Parathyroid adenoma (tissue), 2 donors: ENCODE data around the gene SLC52A1.

Experiments used
- H2AFZ ChIP-seq: fragments of 300-600 bp; sonication (generic); one replicate; pipeline ENCODE4 v1.7.0; 2017; ENCODE audit warnings: antibody characterized with exemption, mild to moderate bottlenecking
- H3K27ac ChIP-seq: fragments of 300-600 bp; sonication (generic); one replicate; pipeline ENCODE4 v1.7.0; 2017
- H3K27me3 ChIP-seq: fragments of 300-600 bp; sonication (generic); one replicate; pipeline ENCODE4 v1.7.0; 2017; ENCODE audit warnings: low read length; ENCODE audit not compliant: control insufficient read depth, insufficient read depth
- H3K36me3 ChIP-seq: fragments of 300-600 bp; sonication (generic); one replicate; pipeline ENCODE4 v1.7.0; 2017; ENCODE audit warnings: low read length; ENCODE audit not compliant: control insufficient read depth, insufficient read depth
- H3K4me1 ChIP-seq: fragments of 300-600 bp; sonication (generic); one replicate; pipeline ENCODE4 v1.7.0; 2017; ENCODE audit warnings: control low read depth
- H3K4me2 ChIP-seq: fragments of 300-600 bp; sonication (generic); one replicate; pipeline ENCODE4 v1.7.0; 2017; ENCODE audit warnings: low read length
- H3K4me3 ChIP-seq: fragments of 300-600 bp; sonication (generic); one replicate; pipeline ENCODE4 v1.7.0; 2017; ENCODE audit warnings: low read depth, low read length
- H3K79me2 ChIP-seq: fragments of 300-600 bp; sonication (generic); one replicate; pipeline ENCODE4 v1.7.0; 2017; ENCODE audit warnings: control low read depth
- H3K9ac ChIP-seq: fragments of 300-600 bp; sonication (generic); one replicate; pipeline ENCODE4 v1.7.0; 2017; ENCODE audit warnings: mild to moderate bottlenecking
- H3K9me3 ChIP-seq: fragments of 300-600 bp; sonication (generic); one replicate; pipeline ENCODE4 v1.7.0; 2017; ENCODE audit warnings: low read length; ENCODE audit not compliant: control insufficient read depth
- TF ChIP-seq, protein P1 (sequence below): fragments of 300-600 bp; sonication (generic); IDR thresholded peaks from one replicate; pipeline ENCODE4 v1.7.0; 2017; ENCODE audit warnings: antibody characterized with exemption, mild to moderate bottlenecking
- donor health status: primary hyperparathyroidism.

Gene SLC52A1

DNA sequence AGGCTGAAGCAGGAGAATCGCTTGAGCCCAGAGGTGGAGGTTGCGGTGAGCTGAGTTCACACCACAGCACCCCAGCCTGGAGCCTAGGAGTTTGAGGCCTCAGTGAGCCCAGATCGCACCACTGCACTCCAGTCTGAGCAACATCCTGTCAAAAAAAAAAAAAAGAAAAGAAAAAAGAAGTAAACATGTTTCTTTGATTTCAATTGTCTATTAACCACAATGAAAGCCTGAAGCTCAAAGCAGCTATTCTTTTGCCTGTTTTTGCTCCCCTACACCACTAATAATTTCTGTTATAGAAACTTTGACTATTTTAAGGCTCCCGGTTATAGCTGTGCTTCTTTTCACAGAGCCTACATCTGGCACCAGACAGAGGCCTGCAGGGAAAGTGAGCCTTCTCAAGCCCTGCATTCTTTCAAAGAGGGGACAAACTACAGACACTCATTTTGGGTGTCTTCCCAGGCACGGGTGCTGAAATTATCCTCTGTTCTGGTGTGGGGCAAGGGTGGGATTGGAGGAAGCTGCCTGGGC, 14.2 kb upstream of the SLC52A1 start:
- TF ChIP-seq, protein P1, sequence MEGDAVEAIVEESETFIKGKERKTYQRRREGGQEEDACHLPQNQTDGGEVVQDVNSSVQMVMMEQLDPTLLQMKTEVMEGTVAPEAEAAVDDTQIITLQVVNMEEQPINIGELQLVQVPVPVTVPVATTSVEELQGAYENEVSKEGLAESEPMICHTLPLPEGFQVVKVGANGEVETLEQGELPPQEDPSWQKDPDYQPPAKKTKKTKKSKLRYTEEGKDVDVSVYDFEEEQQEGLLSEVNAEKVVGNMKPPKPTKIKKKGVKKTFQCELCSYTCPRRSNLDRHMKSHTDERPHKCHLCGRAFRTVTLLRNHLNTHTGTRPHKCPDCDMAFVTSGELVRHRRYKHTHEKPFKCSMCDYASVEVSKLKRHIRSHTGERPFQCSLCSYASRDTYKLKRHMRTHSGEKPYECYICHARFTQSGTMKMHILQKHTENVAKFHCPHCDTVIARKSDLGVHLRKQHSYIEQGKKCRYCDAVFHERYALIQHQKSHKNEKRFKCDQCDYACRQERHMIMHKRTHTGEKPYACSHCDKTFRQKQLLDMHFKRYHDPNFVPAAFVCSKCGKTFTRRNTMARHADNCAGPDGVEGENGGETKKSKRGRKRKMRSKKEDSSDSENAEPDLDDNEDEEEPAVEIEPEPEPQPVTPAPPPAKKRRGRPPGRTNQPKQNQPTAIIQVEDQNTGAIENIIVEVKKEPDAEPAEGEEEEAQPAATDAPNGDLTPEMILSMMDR = no peak
- H3K27ac ChIP-seq = no peak overlapping the region
- H3K79me2 ChIP-seq = no peaks in the 10 kb centered on the region
- no peak overlapping the region for H3K4me2 ChIP-seq
- no peaks in the 10 kb centered on the region for H3K27me3 ChIP-seq
- peak overlapping the region; percentile 35 for H2AFZ ChIP-seq
- no peaks in the 10 kb centered on the region for H3K9me3 ChIP-seq
- no peak overlapping the region for H3K4me3 ChIP-seq
- H3K36me3 ChIP-seq = no peaks in the 10 kb centered on the region
- H3K4me1 ChIP-seq = no peaks in the 10 kb centered on the region
- no peak overlapping the region for H3K9ac ChIP-seq

DNA sequence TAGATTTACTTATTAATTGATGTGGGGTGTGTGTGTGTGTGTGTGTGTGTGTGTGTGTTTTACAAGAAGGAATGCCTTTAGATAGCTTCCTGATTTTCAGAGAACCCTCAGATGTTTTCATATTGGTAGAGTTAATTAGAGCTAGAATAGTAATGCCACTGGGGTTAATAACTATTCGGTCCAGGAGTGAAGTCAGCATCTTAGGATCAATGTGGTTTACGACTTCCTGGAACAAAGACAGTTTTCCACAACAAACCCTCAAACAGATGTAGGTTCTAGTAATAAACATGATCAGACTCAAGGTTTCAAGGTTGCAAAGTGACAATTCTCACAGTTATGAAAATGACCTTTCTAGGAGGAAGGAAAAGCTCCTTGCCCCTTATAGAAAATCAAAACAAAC, 12.2 kb upstream of the SLC52A1 start:
- TF ChIP-seq, protein P1 = no peak

DNA sequence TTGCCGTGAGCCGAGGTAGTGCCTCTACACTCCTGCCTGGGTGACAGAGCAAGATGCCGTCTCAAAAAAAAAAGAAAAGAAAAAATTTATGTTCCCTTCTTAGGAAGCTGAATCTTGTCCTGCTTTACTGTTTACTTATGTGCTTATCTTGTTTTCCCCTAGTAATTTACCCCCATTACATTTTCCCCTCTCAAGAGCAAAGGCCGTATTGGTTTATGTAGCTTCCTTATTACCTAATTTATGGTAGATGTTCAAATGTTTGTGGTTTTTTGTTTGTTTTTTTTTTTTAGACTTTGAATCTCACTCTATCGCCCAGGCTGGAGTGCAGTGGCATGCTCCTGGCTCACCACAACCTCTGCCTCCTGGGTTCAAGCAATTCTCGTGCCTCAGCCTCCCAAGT, 10.3 kb upstream of the SLC52A1 start:
- H3K79me2 ChIP-seq = no peaks in the 10 kb centered on the region
- no peaks in the 10 kb centered on the region for H3K27me3 ChIP-seq
- H3K9ac ChIP-seq = no peak overlapping the region
- H3K9me3 ChIP-seq = no peaks in the 10 kb centered on the region
- H3K4me1 ChIP-seq = no peaks in the 10 kb centered on the region
- TF ChIP-seq, protein P1 = no peak
- H3K27ac ChIP-seq = no peak overlapping the region
- H3K4me3 ChIP-seq = no peak overlapping the region
- no peak overlapping the region for H2AFZ ChIP-seq
- H3K36me3 ChIP-seq = no peaks in the 10 kb centered on the region
- no peak overlapping the region for H3K4me2 ChIP-seq

More for the DNA sequence above, 12.2 kb upstream of the SLC52A1 start:
- Histone ChIP-seq H3K9ac (no peak overlapping the region), H3K27me3 (no peaks in the 10 kb centered on the region), H3K4me1 (no peaks in the 10 kb centered on the region), H3K27ac (no peak overlapping the region), H3K9me3 (no peaks in the 10 kb centered on the region), H3K4me2 (no peak overlapping the region), H3K4me3 (no peak overlapping the region), H3K36me3 (no peaks in the 10 kb centered on the region), H2AFZ (no peak overlapping the region), H3K79me2 (no peaks in the 10 kb centered on the region)

DNA sequence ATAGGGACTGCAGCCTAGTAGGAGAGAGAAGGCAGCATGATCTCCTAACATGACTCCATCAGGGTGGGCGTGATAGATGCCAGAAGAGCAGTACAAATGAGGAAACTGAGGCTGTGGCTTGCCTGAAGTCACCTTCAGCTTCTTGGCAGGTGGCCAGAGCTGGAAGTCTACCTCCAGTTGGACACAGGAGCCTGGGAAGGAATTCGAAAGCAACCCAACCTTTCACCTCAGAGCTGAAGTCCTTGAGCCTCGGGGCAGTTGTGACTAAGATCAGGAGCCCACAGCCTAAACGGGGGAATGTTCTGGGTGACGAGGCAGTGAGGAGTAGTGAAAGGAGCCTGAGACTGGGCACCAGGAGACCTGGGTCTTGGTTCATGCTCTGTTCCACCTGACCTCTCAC, 9.4 kb upstream of the SLC52A1 start:
- H3K27me3 ChIP-seq = no peaks in the 10 kb centered on the region
- no peaks in the 10 kb centered on the region for H3K79me2 ChIP-seq
- H3K4me1 ChIP-seq = no peaks in the 10 kb centered on the region
- H3K9me3 ChIP-seq = no peaks in the 10 kb centered on the region
- H3K4me2 ChIP-seq = no peak overlapping the region
- H3K36me3 ChIP-seq = no peaks in the 10 kb centered on the region
- no peak overlapping the region for H2AFZ ChIP-seq
- TF ChIP-seq, protein P1 = no peak
- H3K9ac ChIP-seq = no peak overlapping the region
- H3K4me3 ChIP-seq = no peak overlapping the region
- no peak overlapping the region for H3K27ac ChIP-seq

DNA sequence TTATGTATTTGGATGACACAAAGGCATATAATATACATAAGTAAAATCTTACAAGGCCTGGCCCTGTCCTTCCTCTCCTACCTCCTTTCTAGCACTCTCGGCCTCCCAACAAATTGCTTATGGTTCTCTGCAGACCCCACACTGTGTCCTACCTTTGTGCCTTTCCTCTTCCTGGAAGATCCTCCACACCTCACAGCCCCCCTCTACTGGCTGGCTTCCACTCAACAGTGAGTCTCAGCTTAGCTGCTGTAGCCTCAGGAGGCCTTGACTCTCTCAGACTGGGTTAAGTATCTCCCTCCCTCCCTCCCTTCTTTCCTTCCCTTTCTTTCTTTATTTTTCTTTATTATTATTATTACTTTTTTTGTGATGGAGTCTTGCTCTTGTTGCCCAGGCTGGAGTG, 8.3 kb upstream of the SLC52A1 start:
- no peaks in the 10 kb centered on the region for H3K27me3 ChIP-seq
- H3K9ac ChIP-seq = no peak overlapping the region
- no peak overlapping the region for H3K27ac ChIP-seq
- no peak overlapping the region for H3K4me2 ChIP-seq
- H3K36me3 ChIP-seq = no peaks in the 10 kb centered on the region
- TF ChIP-seq, protein P1 = no peak
- H2AFZ ChIP-seq = no peak overlapping the region
- H3K9me3 ChIP-seq = no peaks in the 10 kb centered on the region
- H3K4me1 ChIP-seq = no peaks in the 10 kb centered on the region
- H3K4me3 ChIP-seq = no peak overlapping the region
- no peaks in the 10 kb centered on the region for H3K79me2 ChIP-seq
